K562 (cell line): ENCODE measurements around the gene KCNAB1. TPM values are rescaled to one million over a fixed set of nuclear protein-coding genes. Genes with fewer than 3 reads are reported as not detected.

Source experiments
- CBX8 ChIP-seq: fragments of 200-600 bp; sonication (generic); IDR thresholded peaks from 2 replicates; pipeline ENCODE4 v1.6.1; 2012; ENCODE audit warnings: borderline replicate concordance, mixed run types, low read depth, mild to moderate bottlenecking, moderate library complexity, mixed read lengths, low read length, control low read depth, inconsistent platforms; ENCODE audit not compliant: poor library complexity, severe bottlenecking; ENCODE audit errors: extremely low read depth
- CHD7 ChIP-seq: fragments of 200-600 bp; sonication (generic); IDR thresholded peaks from one replicate; pipeline ENCODE4 v1.6.1; 2012; ENCODE audit warnings: mild to moderate bottlenecking, low read depth, low read length, inconsistent platforms
- FOXP1 ChIP-seq: sonication (generic); formaldehyde crosslinking; IDR thresholded peaks from 2 replicates; pipeline ENCODE4 v1.8.0; 2022; ENCODE audit warnings: mild to moderate bottlenecking, missing genetic modification reagents
- MXD1 ChIP-seq: fragments of 250-450 bp; sonication (Bioruptor Pico); IDR thresholded peaks from 2 replicates; pipeline ENCODE4 v1.8.0; 2021; ENCODE audit warnings: borderline replicate concordance, mild to moderate bottlenecking, moderate library complexity; ENCODE audit not compliant: poor library complexity, severe bottlenecking
- PTRF ChIP-seq: fragments of 450-650 bp; IDR thresholded peaks from 2 replicates; pipeline ENCODE4 v1.6.1; 2016; ENCODE audit warnings: mild to moderate bottlenecking, missing genetic modification characterization, missing compliant biosample characterization
- SREBF2 ChIP-seq: sonication (generic); formaldehyde crosslinking; IDR thresholded peaks from 2 replicates; pipeline ENCODE4 v1.4.0; 2020; ENCODE audit warnings: mild to moderate bottlenecking, missing genetic modification reagents
- ZNF395 ChIP-seq: fragments of 200-800 bp; sonication (Bioruptor generic); IDR thresholded peaks from 2 replicates; pipeline ENCODE4 v1.6.1; 2017; ENCODE audit warnings: missing genetic modification characterization, missing compliant biosample characterization
- polyA plus RNA-seq, 8 experiments: library from polyadenylated mRNA; depleted of rRNA in 4 of 8; stranded (reverse) in 5 of 8; unstranded in 3 of 8; fragments of >200 nt; fragmentation: Nextera tagmentation in 2 of 8; fragmentation: Illumina TruSeq in 1 of 8; extraction: Ambion mirVana in 2 of 8; extraction: Trizol in 1 of 8; gene quantifications; 2 replicates each; pipeline versions ENCODE4 v1.2.1 to v1.2.3, GENCODE V29; 2011 to 2014; ENCODE audit warnings: inconsistent platforms in 1 of 8, missing spikeins in 1 of 8
- total RNA-seq, 7 experiments: library from RNA; depleted of rRNA in 6 of 7; stranded (reverse); fragments of >200 nt in 6 of 7; fragmentation: Illumina TruSeq in 2 of 7; extraction: Trizol in 2 of 7; gene quantifications; 2 replicates each; pipeline versions ENCODE4 v1.2.1 to v1.2.3, GENCODE V29; 2011 to 2021; ENCODE audit warnings: low replicate concordance in 1 of 7
- TF ChIP-seq, protein P1 (sequence below): fragments of 250-450 bp; sonication (Bioruptor Pico); IDR thresholded peaks from 2 replicates; pipeline ENCODE4 v1.8.0; 2021; ENCODE audit warnings: moderate library complexity, mild to moderate bottlenecking, inconsistent platforms

Gene KCNAB1
- total and polyA plus RNA-seq, 9 of the 15 experiments (the other 6 are each of a cell fraction or from before 2014, with no cell fraction given) = 0.14 to 1.2 (median 0.51) TPM

DNA sequence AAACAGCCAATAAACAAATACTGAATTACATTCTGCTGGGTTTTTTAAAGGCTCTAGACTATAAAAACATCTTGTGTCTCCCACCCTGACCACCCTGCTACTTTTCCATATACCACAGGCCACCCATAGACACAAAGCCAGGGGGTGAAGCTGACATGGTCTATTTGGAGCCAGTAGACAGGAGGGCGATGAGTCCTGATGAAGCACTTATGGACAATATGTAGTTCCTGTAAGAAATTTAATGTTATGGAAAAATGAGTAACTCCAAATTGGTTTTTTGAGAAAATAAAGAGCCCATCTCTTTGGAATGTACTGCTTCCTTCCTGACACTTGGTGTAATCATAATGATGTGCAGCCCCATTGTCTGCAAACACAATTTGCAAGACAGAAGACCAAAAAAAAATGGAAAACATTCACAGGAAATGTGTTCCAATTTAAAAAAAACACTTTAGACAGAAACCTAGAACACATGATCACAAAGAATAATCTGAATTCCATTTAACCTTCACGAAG lies 422.7 kb downstream of the KCNAB1 start (continued):
- TF ChIP-seq, protein P1, sequence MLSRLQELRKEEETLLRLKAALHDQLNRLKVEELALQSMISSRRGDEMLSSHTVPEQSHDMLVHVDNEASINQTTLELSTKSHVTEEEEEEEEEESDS = no peak
- no peak for TF ChIP-seq SREBF2
- no peak for TF ChIP-seq CHD7
- no peak for TF ChIP-seq FOXP1 (CRISPR knock-in tag)
- no peak for TF ChIP-seq CBX8
- no peak for TF ChIP-seq PTRF (tag)
- no peak for TF ChIP-seq ZNF395 (CRISPR knock-in tag)
- TF ChIP-seq MXD1 (CRISPR knock-in tag) = no peak
